GM18858 (cell line): ENCODE results near the gene NRXN2.

Experiments
- ATAC-seq: cut with Tn5 transposase; IDR thresholded peaks from one replicate; pipeline ENCODE4 v1.9.1; 2021; ENCODE audit not compliant: unreplicated experiment

The NRXN2 gene

GRCh38 chr11:64594159-64594939 is 128.6 kb downstream of the NRXN2 start:
- ATAC-seq: no peak

- no peak for ATAC-seq
Measured at GRCh38 chr11:64593156-64594105, 129.6 kb downstream of the NRXN2 start.

- ATAC-seq: no peak
Measured at GRCh38 chr11:64592656-64593055, 130.3 kb downstream of the NRXN2 start.

- ATAC-seq: no peak
Measured at GRCh38 chr11:64592234-64592615, 130.8 kb downstream of the NRXN2 start.

DNA sequence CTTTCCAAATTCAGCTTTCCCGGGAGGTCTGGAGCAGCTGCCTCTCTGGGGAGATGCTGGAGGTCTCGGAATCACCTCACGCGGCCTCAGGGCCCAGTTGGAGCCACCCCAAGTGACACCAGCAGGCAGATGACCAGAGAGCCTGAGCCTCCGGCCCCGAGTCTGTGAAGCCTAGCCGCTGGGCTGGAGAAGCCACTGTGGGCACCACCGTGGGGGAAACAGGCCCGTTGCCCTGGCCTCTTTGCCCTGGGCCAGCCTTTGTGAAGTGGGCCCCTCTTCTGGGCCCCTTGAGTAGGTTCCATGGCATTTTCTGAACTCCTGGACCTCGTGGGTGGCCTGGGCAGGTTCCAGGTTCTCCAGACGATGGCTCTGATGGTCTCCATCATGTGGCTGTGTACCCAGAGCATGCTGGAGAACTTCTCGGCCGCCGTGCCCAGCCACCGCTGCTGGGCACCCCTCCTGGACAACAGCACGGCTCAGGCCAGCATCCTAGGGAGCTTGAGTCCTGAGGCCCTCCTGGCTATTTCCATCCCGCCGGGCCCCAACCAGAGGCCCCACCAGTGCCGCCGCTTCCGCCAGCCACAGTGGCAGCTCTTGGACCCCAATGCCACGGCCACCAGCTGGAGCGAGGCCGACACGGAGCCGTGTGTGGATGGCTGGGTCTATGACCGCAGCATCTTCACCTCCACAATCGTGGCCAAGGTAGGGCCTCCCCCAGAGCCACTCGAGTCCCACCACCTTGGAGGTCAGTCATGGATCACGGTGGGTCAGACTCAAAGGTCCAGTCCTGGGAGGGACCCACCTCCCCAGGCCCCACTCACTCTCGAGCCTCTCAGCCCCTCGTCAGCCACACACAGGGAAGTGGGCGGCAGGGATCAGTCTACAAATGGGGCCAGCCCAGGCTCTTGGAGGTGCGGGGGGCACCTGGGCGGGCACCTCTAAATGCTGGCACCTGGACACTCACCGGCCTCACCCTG is 131.5 kb downstream of the NRXN2 start:
- ATAC-seq: no peak

DNA sequence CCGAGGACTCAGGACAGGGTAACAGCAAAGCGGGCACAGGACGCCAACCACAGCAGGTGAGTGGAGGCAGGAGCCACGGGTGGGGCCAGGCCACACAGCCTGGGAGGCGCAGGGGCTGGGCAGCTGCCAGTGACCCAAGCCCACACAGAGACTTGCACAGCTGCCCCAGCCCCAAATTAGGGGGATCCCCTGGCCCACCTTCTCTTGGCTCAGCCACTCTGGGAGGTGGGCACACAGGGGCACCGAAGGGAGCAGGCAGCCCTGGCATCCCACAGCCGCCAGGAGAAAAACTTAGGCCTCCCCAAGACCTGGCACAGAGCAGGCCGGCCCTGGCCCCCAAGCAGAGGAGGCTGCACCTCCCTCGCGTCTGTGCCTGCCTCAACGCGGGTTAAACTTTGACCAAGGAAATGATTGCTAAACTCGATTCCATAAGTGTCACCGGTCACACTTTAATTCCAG is 132.2 kb downstream of the NRXN2 start, which contains the start of gene SLC22A12:
Gene SLC22A12 (plus strand): TSS at position 458 of the 459 bp plus-strand sequence. CDS start 337 bp downstream, outside the sequence.
- no peak for ATAC-seq

DNA sequence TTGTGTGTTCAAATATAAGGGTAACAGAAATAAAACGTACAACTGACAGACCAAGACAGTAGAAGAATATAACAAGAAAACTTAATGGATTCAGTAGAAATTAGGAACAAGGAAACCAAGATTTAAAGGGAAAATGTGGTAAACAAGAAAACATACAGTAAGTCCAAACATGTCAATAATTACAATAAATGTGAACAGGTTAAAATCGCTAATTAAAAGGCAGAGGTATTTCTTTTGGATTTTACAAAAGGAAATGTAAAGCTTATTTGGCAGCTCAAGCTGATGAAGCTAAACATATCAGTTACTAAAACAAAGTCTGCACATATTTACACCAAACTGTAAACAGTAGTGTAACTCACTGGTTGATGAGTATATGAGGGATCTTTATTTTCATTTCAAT is 134.3 kb downstream of the NRXN2 start:
- ATAC-seq: no peak

- no peak for ATAC-seq
Measured at GRCh38 chr11:64586366-64586765, 136.6 kb downstream of the NRXN2 start.

DNA sequence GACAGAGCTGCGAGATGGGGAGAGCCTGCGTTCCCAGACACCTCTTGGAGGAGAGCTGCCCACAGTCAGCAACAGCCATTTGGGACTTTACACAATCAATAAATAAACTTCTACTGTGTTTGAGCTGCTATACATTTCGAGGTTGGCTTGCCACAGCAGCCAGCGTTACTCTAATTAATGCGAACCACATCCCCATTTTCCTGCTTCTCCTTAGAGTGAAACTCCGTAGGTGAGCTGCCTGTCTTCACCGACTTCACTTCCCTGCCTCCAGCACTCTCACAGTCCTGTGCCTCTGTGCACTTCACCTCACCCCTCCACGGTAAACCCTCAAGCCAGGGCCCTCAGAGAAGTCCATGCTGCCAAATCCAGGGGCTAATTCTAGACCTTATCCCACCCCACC is 137.8 kb downstream of the NRXN2 start:
- no peak for ATAC-seq

DNA sequence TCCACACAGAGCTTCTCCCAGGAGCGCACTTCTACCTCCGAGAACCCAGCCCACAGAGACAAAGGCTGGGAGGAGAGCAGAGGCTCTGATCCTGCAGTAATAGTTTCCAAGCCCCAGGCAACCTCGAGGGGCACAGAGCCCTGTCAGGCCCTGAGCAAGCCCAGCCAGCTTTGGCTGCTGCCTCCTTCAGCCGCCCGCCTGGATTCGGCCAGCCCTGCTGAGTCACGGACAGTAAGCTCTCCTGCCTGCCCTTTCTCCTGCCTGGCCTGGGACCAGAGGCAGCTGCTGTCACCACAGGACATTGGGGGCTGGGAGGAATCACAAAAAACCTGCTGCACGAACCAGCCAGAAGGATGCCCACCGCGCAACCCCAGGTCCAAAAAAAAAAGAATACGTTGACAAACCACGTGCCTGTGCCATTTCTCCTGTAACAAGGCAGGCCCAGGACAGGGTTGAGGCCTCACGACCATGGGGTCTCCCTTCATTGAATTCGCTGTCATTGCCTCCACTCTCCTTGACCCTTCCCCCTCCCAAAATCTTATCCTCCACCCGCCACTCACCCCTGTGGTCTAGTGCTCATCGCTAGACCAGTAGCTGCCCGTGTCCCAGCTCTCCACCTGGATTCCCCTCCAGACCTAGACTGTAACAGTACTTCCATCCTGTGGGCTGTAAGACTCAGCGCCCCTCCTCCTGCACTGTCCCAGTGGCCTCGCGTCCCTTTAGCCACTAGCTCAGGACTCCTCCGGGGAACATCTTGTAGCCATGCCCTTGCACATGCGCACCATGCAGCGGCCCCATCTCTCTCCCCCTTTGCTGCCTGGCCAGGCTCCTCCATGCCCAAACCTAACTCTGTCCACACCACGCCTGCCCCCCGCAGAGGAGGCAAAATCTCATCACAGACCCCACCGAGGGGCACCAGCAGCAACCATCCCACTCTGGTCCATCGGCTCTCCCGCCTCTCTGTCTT is 139.4 kb downstream of the NRXN2 start:
- ATAC-seq: no peak

GRCh38 chr11:64582885-64583284 is 140.1 kb downstream of the NRXN2 start:
- no peak for ATAC-seq

DNA sequence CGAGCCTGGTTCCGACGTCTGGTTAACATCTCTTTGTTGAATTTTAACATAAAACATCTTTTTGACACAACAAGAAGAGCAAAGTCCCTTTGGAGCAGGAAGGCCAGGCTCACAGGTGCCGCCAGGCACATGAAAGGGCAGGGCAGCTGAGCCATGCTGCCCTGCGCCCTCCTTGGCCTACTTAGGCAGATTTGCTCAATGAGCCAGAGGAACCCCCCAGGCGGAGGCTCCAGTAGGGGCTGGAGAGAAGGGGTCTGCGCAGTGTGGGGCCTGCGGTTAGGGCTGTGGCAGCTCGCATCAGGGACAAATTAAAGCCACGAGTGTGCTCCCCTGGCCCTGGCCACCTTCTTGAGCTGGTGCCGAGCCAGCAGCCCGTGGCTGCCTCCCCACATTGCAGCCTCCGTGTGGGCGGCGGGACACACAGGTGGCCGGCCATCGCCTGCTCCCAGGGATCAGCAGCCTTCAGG is 141.9 kb downstream of the NRXN2 start:
- no peak for ATAC-seq

GRCh38 chr11:64580412-64580811 is 142.6 kb downstream of the NRXN2 start:
- ATAC-seq: no peak

DNA sequence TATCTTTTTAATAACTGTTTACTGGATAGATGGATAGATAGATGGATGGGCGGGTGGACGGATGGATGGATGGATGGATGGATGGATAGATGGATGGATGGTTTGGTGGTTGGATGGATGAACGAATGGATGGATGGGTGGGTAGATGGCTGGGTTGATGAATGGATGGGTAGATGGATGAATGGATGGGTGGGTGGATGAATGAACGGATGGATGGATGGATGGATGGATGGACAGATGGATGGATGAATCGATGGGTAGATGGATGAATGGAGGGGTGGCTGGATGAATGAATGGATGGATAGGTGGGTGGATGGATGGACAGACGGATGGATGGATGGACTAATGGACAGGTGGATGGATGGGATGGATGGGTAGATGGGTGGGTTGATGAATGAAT is 145.8 kb downstream of the NRXN2 start:
- no peak for ATAC-seq

GRCh38 chr11:64572143-64572542 is 150.9 kb downstream of the NRXN2 start:
- ATAC-seq: no peak

DNA sequence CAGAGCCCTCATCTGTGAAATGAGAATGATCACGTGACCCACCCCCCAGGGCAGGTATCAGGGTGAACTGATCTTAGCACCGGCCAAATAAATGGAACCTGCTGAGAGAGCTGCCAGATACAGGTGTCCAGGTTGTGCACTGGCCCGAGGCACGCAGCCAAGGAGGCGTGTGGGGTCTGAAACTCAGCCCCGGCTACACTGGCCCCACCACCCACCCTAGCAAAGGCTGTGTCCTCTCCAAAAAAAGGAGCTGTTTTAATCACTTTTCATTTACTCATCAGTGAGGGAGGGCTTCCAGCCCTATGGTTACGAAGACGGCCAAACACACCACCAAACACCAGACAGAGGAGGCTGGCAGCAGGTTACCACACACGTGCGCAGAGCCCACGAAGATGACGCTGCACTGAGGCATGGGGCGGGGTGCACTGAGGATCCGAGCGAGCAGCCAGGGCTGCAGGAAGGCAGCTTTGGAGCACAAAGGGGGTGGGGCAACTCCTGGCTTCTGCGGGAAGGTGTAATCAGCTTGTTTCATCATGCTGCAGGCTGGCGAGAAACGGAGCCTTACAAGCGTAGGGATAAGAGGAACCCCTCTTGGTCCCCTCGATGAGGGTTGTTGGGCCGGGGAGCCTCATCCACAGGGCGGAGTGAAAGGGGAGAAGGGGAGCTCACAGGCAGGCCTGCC is 151.4 kb downstream of the NRXN2 start:
- ATAC-seq: no peak

DNA sequence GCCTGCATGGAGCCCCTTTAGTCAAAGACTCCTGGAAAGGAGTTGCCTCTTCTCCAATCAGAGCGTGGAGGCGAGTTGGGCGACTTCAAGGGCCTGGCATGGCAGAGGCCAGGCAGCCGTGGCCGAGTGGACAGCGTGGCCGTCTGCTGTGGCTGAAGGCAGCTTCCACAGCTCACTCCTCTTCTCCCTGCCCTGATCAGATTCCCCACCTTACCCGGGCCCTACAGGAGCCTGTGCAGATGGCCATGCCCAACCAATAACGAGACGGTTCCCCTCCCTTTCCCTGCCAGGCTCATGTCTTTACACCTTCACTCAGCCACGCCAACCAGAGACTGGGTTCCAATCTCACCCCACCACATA is 152.0 kb downstream of the NRXN2 start:
- ATAC-seq: no peak

DNA sequence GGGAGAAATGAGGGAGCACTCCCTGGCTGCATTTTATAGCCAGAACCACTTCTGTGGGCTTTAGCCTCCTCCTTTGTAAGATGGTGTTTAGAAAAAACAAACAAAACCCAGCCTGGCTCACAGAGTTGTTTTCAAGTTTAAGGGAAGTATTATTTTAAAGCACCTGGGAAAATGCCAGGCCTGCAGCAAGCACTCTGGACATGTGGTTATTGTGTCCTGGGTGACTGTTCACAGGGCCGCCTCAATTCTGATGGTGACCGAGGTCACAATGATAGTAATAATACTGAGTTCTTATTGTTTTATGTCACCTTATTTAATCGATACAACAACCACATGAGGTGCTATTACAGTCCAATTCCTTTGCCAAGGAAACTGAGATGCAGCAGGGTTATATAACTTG is 152.7 kb downstream of the NRXN2 start:
- ATAC-seq: no peak
